ENCODE measurements around the gene TBC1D22A. TPM values are rescaled to one million over a fixed set of nuclear protein-coding genes. Genes with fewer than 3 reads are reported as not detected.
A peak's percentile ranks its signal among the peaks of the same experiment; 100 is the strongest.

Gene TBC1D22A
- total and polyA plus RNA-seq, 2 donors (not counting 3 experiments of a cell fraction or from before 2014, with no cell fraction given): 26.1 to 32.4 TPM

DNA sequence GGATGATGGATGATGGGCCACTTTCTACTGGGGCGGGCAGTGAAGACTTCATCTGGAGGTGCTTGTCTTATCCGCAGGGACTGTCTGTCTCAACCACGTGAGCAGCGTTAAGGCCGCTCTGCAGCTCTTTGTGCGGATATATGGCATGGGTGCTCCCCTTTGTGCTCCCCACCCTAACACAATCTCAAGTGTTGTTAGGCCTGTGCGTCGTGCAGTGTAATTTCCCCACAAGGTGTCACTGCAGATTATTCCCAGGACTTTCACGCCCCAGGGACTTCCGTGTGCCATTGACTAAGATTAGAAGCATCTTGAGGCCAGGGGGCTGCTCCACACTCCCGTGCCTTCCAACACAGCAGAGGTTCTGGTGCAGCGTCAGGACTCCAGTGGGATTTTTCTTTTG lies 65.3 kb downstream of the TBC1D22A start:
- Histone ChIP-seq H3K9me3 (replicated peaks; ENCODE audit: control insufficient read depth, insufficient read depth, low read length) (no peaks in the 10 kb centered on the region), H3K4me2 (ENCODE audit: insufficient read depth, low read length) (no peak overlapping the region), H3K4me3 (replicated peaks in 1 of 3; ENCODE audit: insufficient read depth in 1 of 3, low read depth in 1 of 3, low read length in 3 of 3) (no peak overlapping the region), H3K27ac (ENCODE audit: insufficient read depth, low read depth, low read length) (no peak overlapping the region), H3K4me1 (ENCODE audit: control insufficient read depth, extremely low read depth, insufficient read depth, low read length) (peaks cover 33% of the 10 kb centered on the region), H3K9ac (replicated peaks; ENCODE audit: extremely low read depth, insufficient read depth, low read length) (no peak overlapping the region), H2AFZ (ENCODE audit: low read depth, low read length) (no peak overlapping the region), H3K27me3 (ENCODE audit: control insufficient read depth in 2 of 2, insufficient read depth in 2 of 2, low read length in 2 of 2) (no peaks in the 10 kb centered on the region), H3K36me3 (ENCODE audit: control insufficient read depth in 2 of 2, extremely low read depth in 1 of 2, insufficient read depth in 2 of 2, low read length in 2 of 2) (no peaks in the 10 kb centered on the region), H4K20me1 (replicated peaks; ENCODE audit: control insufficient read depth, extremely low read depth, insufficient read depth, low read length) (no peaks in the 10 kb centered on the region), H3K79me2 (ENCODE audit: control insufficient read depth, insufficient read depth, low read length) (peaks cover 2% of the 10 kb centered on the region), H3K9me1 (replicated peaks; ENCODE audit: control insufficient read depth, extremely low read depth, insufficient read depth, low read length) (no peaks in the 10 kb centered on the region)
- no peak for FAIRE-seq
- dilution Hi-C loops (cut with MboI; ENCODE audit: extremely low pct_ligation_motif_present, low sequenced_read_pairs) (no loop called here), intact Hi-C loops (cut with micrococcal nuclease) (no loop called here)
- no TSS peak for BruUV-seq (replicated peaks)
- POLR2A ChIA-PET: no interaction called here
- no peak for DNase-seq (ENCODE audit: low read depth, low spot score)
- TF ChIP-seq, protein P1, sequence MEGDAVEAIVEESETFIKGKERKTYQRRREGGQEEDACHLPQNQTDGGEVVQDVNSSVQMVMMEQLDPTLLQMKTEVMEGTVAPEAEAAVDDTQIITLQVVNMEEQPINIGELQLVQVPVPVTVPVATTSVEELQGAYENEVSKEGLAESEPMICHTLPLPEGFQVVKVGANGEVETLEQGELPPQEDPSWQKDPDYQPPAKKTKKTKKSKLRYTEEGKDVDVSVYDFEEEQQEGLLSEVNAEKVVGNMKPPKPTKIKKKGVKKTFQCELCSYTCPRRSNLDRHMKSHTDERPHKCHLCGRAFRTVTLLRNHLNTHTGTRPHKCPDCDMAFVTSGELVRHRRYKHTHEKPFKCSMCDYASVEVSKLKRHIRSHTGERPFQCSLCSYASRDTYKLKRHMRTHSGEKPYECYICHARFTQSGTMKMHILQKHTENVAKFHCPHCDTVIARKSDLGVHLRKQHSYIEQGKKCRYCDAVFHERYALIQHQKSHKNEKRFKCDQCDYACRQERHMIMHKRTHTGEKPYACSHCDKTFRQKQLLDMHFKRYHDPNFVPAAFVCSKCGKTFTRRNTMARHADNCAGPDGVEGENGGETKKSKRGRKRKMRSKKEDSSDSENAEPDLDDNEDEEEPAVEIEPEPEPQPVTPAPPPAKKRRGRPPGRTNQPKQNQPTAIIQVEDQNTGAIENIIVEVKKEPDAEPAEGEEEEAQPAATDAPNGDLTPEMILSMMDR (IDR thresholded peaks at IDR 0.05; ENCODE audit: extremely low read depth in 1 of 2, insufficient read depth in 1 of 2, low read depth in 1 of 2, low read length in 2 of 2): no peak
- no peak for TF ChIP-seq FOS (IDR thresholded peaks at IDR 0.05; ENCODE audit: borderline replicate concordance, insufficient read depth, low read length)
- CTCF ChIA-PET: interaction anchor here (2.2 to 2.9 kb wide), 3 partner anchors 18 to 29 kb away, joined by 7 to 14 read pairs (median 8); no protein-coding TSS in a partner anchor

DNA sequence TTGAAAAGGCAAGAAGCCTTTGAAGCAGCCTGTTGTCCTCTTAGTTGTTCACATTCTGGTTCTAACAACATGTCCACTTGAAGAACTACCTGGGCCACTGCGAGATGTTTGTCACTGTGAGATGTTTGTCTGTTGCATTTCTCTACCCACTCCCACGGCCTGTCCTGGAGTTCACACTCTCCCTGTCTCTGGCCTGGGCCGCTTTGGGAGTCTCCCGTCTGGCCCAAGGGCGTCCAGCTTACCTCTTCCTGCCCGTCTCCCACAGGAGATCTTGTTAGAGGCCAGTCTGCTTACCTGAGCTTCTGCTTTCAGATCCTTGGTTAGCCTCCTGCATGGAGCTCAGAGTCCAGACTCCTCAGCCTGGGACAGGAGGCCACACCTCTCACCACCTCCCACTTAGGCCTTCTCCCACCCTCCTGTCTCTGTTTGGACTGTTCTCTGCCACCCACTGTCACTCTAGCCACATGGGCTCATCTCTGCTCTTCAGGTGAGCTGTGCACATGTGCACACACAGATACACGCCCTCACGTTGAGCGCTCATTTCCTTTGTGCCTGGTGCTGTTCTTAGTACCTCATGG lies 66.0 kb downstream of the TBC1D22A start:
- ChIA-PET CTCF (interaction anchor here (2.3 to 2.9 kb wide), 2 partner anchors 17 to 30 kb away, joined by 14 read pairs; no protein-coding TSS in a partner anchor), POLR2A (no interaction called here)
- no peak overlapping the region for H2AFZ ChIP-seq (ENCODE audit: low read depth, low read length)
- dilution Hi-C loops (cut with MboI; ENCODE audit: extremely low pct_ligation_motif_present, low sequenced_read_pairs): no loop called here
- H3K27me3 ChIP-seq (ENCODE audit: control insufficient read depth in 2 of 2, insufficient read depth in 2 of 2, low read length in 2 of 2): no peaks in the 10 kb centered on the region
- peak overlapping the region; percentile 44 for H3K27ac ChIP-seq (ENCODE audit: insufficient read depth, low read depth, low read length)
- H4K20me1 ChIP-seq (replicated peaks; ENCODE audit: control insufficient read depth, extremely low read depth, insufficient read depth, low read length): no peaks in the 10 kb centered on the region
- FAIRE-seq: no peak
- no peaks in the 10 kb centered on the region for H3K9me1 ChIP-seq (replicated peaks; ENCODE audit: control insufficient read depth, extremely low read depth, insufficient read depth, low read length)
- H3K4me2 ChIP-seq (ENCODE audit: insufficient read depth, low read length): no peak overlapping the region
- peaks cover 33% of the 10 kb centered on the region for H3K4me1 ChIP-seq (ENCODE audit: control insufficient read depth, extremely low read depth, insufficient read depth, low read length)
- no TSS peak for BruUV-seq (replicated peaks)
- H3K9ac ChIP-seq (replicated peaks; ENCODE audit: extremely low read depth, insufficient read depth, low read length): no peak overlapping the region
- H3K4me3 ChIP-seq (replicated peaks in 1 of 3; ENCODE audit: insufficient read depth in 1 of 3, low read depth in 1 of 3, low read length in 3 of 3): no peak overlapping the region
- intact Hi-C loops (cut with micrococcal nuclease): no loop called here
- no peaks in the 10 kb centered on the region for H3K9me3 ChIP-seq (replicated peaks; ENCODE audit: control insufficient read depth, insufficient read depth, low read length)
- H3K79me2 ChIP-seq (ENCODE audit: control insufficient read depth, insufficient read depth, low read length): peaks cover 2% of the 10 kb centered on the region
- H3K36me3 ChIP-seq (ENCODE audit: control insufficient read depth in 2 of 2, extremely low read depth in 1 of 2, insufficient read depth in 2 of 2, low read length in 2 of 2): no peaks in the 10 kb centered on the region
- DNase-seq (ENCODE audit: low read depth, low spot score): no peak
- TF ChIP-seq, protein P1 (IDR thresholded peaks at IDR 0.05; ENCODE audit: extremely low read depth in 1 of 2, insufficient read depth in 1 of 2, low read depth in 1 of 2, low read length in 2 of 2): no peak
- no peak for TF ChIP-seq GATA2 (IDR thresholded peaks at IDR 0.05; ENCODE audit: insufficient read depth, insufficient read length, low read depth, low read length)
- no peak for TF ChIP-seq EZH2 (IDR thresholded peaks at IDR 0.05; ENCODE audit: borderline replicate concordance, low read depth, low read length, severe bottlenecking)
- TF ChIP-seq POLR2A (IDR thresholded peaks at IDR 0.05; ENCODE audit: low read depth, low read length): no peak
- TF ChIP-seq POLR2AphosphoS5 (IDR thresholded peaks at IDR 0.05; ENCODE audit: insufficient read depth, low read depth, low read length): no peak
- TF ChIP-seq MYC (IDR thresholded peaks at IDR 0.05; ENCODE audit: low read depth, low read length): no peak
- TF ChIP-seq FOS (IDR thresholded peaks at IDR 0.05; ENCODE audit: borderline replicate concordance, insufficient read depth, low read length): no peak
- TF ChIP-seq, protein P2, sequence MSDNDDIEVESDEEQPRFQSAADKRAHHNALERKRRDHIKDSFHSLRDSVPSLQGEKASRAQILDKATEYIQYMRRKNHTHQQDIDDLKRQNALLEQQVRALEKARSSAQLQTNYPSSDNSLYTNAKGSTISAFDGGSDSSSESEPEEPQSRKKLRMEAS (IDR thresholded peaks at IDR 0.05; ENCODE audit: insufficient read depth, insufficient read length): no peak
- no peak for TF ChIP-seq JUN (IDR thresholded peaks at IDR 0.05; ENCODE audit: borderline replicate concordance, insufficient read depth, insufficient read length, low read depth)
